Measurements from ENCODE around the gene EVC2. TPM values are rescaled to one million over a fixed set of nuclear protein-coding genes. Genes with fewer than 3 reads are reported as not detected.

Gene EVC2
- total RNA-seq, 1 donor from 2014 or later: 5.5 TPM

GRCh38 chr4:5722328-5722727 lies 14.0 kb upstream of the EVC2 start:
- H3K27ac Mint-ChIP-seq (ENCODE audit: unreplicated experiment): no peak overlapping the region
- no peaks in the 10 kb centered on the region for H3K27me3 Mint-ChIP-seq (ENCODE audit: low read depth)
- no peaks in the 10 kb centered on the region for H3K9me3 Mint-ChIP-seq (ENCODE audit: low read depth)
- H3K4me3 Mint-ChIP-seq (ENCODE audit: unreplicated experiment): no peak overlapping the region
- DNase-seq (ENCODE audit: low spot score): no peak
- TF ChIP-seq CTCF (IDR thresholded peaks at IDR 0.05): no peak
- H3K36me3 Mint-ChIP-seq (ENCODE audit: low read depth): peaks cover 40% of the 10 kb centered on the region
- peaks cover 34% of the 10 kb centered on the region for H3K4me1 Mint-ChIP-seq (ENCODE audit: low read depth)

- peaks cover 38% of the 10 kb centered on the region for H3K4me1 Mint-ChIP-seq (ENCODE audit: low read depth)
- no peak overlapping the region for H3K4me3 Mint-ChIP-seq (ENCODE audit: unreplicated experiment)
- H3K9me3 Mint-ChIP-seq (ENCODE audit: low read depth): no peaks in the 10 kb centered on the region
- no peak overlapping the region for H3K27ac Mint-ChIP-seq (ENCODE audit: unreplicated experiment)
- no peaks in the 10 kb centered on the region for H3K27me3 Mint-ChIP-seq (ENCODE audit: low read depth)
- peaks cover 40% of the 10 kb centered on the region for H3K36me3 Mint-ChIP-seq (ENCODE audit: low read depth)
- DNase-seq (ENCODE audit: low spot score): no peak
- no peak for TF ChIP-seq CTCF (IDR thresholded peaks at IDR 0.05)
Measured at GRCh38 chr4:5721923-5722322, 13.6 kb upstream of the EVC2 start.

- no peak for TF ChIP-seq CTCF (IDR thresholded peaks at IDR 0.05)
- H3K4me3 Mint-ChIP-seq (ENCODE audit: unreplicated experiment): no peak overlapping the region
- peaks cover 39% of the 10 kb centered on the region for H3K36me3 Mint-ChIP-seq (ENCODE audit: low read depth)
- no peaks in the 10 kb centered on the region for H3K9me3 Mint-ChIP-seq (ENCODE audit: low read depth)
- no peaks in the 10 kb centered on the region for H3K27me3 Mint-ChIP-seq (ENCODE audit: low read depth)
- no peak for DNase-seq (ENCODE audit: low spot score)
- H3K27ac Mint-ChIP-seq (ENCODE audit: unreplicated experiment): peak overlapping the region; percentile 45
- peaks cover 45% of the 10 kb centered on the region for H3K4me1 Mint-ChIP-seq (ENCODE audit: low read depth)
Measured at GRCh38 chr4:5720980-5721379, 12.6 kb upstream of the EVC2 start.

- DNase-seq (ENCODE audit: low spot score): no peak
- H3K4me1 Mint-ChIP-seq (ENCODE audit: low read depth): peaks cover 46% of the 10 kb centered on the region
- no peak overlapping the region for H3K4me3 Mint-ChIP-seq (ENCODE audit: unreplicated experiment)
- TF ChIP-seq CTCF (IDR thresholded peaks at IDR 0.05): no peak
- H3K27me3 Mint-ChIP-seq (ENCODE audit: low read depth): no peaks in the 10 kb centered on the region
- no peak overlapping the region for H3K27ac Mint-ChIP-seq (ENCODE audit: unreplicated experiment)
- H3K36me3 Mint-ChIP-seq (ENCODE audit: low read depth): peaks cover 33% of the 10 kb centered on the region
- peaks cover 1% of the 10 kb centered on the region for H3K9me3 Mint-ChIP-seq (ENCODE audit: low read depth)
Measured at GRCh38 chr4:5720157-5720850, 11.9 kb upstream of the EVC2 start.

- H3K4me3 Mint-ChIP-seq (ENCODE audit: unreplicated experiment): no peak overlapping the region
- no peak for DNase-seq (ENCODE audit: low spot score)
- H3K27me3 Mint-ChIP-seq (ENCODE audit: low read depth): no peaks in the 10 kb centered on the region
- H3K36me3 Mint-ChIP-seq (ENCODE audit: low read depth): peaks cover 30% of the 10 kb centered on the region
- peaks cover 43% of the 10 kb centered on the region for H3K4me1 Mint-ChIP-seq (ENCODE audit: low read depth)
- H3K9me3 Mint-ChIP-seq (ENCODE audit: low read depth): peaks cover 6% of the 10 kb centered on the region
- no peak for TF ChIP-seq CTCF (IDR thresholded peaks at IDR 0.05)
- H3K27ac Mint-ChIP-seq (ENCODE audit: unreplicated experiment): no peak overlapping the region
Measured at GRCh38 chr4:5719350-5720055, 11.1 kb upstream of the EVC2 start.

Data from chondrocyte (in vitro differentiated cells).